Neutrophil (primary cell): ENCODE measurements around the gene SNRPA.
"Not testable (repeated sequence)": the region's sequence is repeated elsewhere in the genome, so short reads cannot be mapped to it uniquely, and the experiment has no call there.

Experiments
- H3K27ac ChIP-seq: fragments of 200-600 bp; sonication (generic); 2 replicates; pipeline ENCODE4 v1.5.1; 2016; ENCODE audit warnings: mild to moderate bottlenecking, moderate library complexity
- H3K27me3 ChIP-seq: fragments of 200-600 bp; sonication (generic); 2 replicates; pipeline ENCODE4 v1.6.0; 2016; ENCODE audit warnings: mild to moderate bottlenecking
- H3K36me3 ChIP-seq: fragments of 200-600 bp; sonication (generic); 2 replicates; pipeline ENCODE4 v1.5.1; 2017
- H3K4me1 ChIP-seq, 2 experiments: fragments of 200-600 bp in 1 of 2; sonication (generic) in 1 of 2; 1 replicate in 1 of 2; 2 replicates in 1 of 2; pipeline versions ENCODE4 v1.5.1 to v1.6.1; 2013 to 2016; ENCODE audit warnings: low read depth in 1 of 2, low read length in 1 of 2, mild to moderate bottlenecking in 1 of 2, moderate library complexity in 1 of 2; ENCODE audit not compliant: control insufficient read depth in 1 of 2, insufficient read depth in 1 of 2
- H3K4me3 ChIP-seq, 2 experiments: fragments of 200-600 bp in 1 of 2; sonication (generic) in 1 of 2; 1 replicate in 1 of 2; 2 replicates in 1 of 2; pipeline ENCODE4 v1.5.1; 2013 to 2016; ENCODE audit warnings: low read depth in 1 of 2, low read length in 1 of 2, mild to moderate bottlenecking in 1 of 2, moderate library complexity in 1 of 2
- H3K9me3 ChIP-seq: fragments of 200-600 bp; sonication (generic); 2 replicates; pipeline ENCODE4 v1.5.1; 2016
- TF ChIP-seq, protein P1 (sequence below): fragments of 200-600 bp; sonication (generic); IDR thresholded peaks from 2 replicates; pipeline ENCODE4 v1.5.1; 2016; ENCODE audit warnings: antibody characterized with exemption

SNRPA gene

DNA sequence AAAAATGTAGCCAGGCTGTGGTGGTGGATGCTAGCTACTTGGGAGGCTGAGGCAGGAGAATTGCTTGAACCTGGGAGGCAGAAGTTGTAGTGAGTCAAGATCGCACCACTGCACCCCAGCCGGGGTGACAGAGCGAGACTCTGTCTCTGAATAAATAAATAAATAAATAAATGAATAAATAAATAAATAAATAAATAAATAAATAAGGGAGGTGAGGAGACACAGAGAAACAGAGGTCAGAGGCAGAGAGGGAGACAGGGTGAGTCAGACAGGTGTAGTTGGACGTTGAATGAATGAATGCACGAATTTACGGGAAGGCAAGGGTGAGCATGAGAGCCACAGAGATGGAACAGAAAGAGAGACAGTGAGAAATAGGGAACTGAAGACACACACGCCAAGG, 30.1 kb downstream of the SNRPA start:
- Histone ChIP-seq H3K27me3 (no peaks in the 10 kb centered on the region), H3K4me1 (peaks cover 17 to 26% of the 10 kb centered on the region in 2 experiments), H3K27ac (no peak overlapping the region), H3K4me3 (no peak overlapping the region), H3K36me3 (peaks cover 44% of the 10 kb centered on the region), H3K9me3 (no peaks in the 10 kb centered on the region)
- TF ChIP-seq, protein P1, sequence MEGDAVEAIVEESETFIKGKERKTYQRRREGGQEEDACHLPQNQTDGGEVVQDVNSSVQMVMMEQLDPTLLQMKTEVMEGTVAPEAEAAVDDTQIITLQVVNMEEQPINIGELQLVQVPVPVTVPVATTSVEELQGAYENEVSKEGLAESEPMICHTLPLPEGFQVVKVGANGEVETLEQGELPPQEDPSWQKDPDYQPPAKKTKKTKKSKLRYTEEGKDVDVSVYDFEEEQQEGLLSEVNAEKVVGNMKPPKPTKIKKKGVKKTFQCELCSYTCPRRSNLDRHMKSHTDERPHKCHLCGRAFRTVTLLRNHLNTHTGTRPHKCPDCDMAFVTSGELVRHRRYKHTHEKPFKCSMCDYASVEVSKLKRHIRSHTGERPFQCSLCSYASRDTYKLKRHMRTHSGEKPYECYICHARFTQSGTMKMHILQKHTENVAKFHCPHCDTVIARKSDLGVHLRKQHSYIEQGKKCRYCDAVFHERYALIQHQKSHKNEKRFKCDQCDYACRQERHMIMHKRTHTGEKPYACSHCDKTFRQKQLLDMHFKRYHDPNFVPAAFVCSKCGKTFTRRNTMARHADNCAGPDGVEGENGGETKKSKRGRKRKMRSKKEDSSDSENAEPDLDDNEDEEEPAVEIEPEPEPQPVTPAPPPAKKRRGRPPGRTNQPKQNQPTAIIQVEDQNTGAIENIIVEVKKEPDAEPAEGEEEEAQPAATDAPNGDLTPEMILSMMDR = no peak

DNA sequence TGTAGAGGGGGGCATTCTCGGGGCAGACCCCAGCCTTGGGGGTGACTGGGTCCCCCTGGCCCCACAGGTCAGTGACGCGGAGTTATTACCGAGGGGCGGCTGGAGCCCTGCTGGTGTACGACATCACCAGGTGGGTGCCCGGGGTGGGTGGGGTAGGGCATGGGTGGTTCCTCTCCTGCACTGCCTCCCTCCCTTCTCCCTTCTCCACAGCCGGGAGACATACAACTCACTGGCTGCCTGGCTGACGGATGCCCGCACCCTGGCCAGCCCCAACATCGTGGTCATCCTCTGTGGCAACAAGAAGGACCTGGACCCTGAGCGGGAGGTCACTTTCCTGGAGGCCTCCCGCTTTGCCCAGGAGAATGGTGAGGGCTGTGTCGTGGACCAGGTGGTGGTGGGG, 32.7 kb downstream of the SNRPA start:
- Histone ChIP-seq H3K27me3 (no peaks in the 10 kb centered on the region), H3K36me3 (peaks cover 66% of the 10 kb centered on the region), H3K4me1 (peaks cover 5 to 6% of the 10 kb centered on the region in 2 experiments), H3K4me3 (no peak overlapping the region), H3K9me3 (no peaks in the 10 kb centered on the region), H3K27ac (no peak overlapping the region)
- TF ChIP-seq, protein P1 = no peak

DNA sequence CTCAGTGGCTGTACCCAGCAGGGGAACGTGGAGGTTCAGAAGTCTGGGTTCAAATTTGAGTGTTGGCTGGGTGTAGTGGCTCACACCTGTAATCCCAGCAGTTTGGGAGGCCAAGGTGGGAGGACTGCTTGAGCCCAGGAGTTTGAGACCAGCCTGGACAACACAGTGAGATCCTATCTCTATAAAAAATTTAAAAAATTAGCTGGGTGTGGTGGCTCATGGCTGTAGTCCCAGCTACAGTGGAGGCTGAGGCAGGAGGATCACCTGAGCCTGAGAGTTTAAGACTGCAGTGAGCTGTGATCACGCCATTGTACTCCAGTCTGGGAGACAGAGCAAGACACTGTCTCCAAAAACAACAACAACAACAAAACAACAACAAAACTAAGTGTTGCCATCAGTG, 33.1 kb downstream of the SNRPA start:
- H3K36me3 ChIP-seq = peaks cover 70% of the 10 kb centered on the region
- not testable (repeated sequence) for H3K4me3 ChIP-seq, H3K4me1 ChIP-seq, H3K27me3 ChIP-seq, H3K9me3 ChIP-seq, H3K27ac ChIP-seq

DNA sequence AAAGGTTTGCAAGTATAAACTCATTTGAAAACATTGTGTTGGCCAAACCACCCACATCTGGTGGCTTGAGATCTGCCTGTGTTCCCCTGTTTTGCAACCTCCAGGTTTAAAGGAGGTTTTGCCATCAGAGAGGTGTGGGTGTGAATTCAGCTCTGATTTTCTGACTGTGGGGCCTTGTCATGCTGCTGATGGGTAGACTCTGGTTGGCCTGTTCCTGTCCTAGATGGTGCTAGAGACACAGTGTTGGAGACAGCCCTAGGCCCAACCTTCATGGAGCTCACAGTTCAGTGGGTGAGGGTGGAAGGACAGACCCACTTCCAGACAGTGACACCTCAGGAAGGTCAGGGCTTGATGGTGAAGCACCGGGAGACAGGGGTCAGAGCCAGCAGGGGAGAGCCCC, 34.5 kb downstream of the SNRPA start:
- no peaks in the 10 kb centered on the region for H3K27me3 ChIP-seq
- H3K4me3 ChIP-seq = no peak overlapping the region
- H3K27ac ChIP-seq = no peak overlapping the region
- TF ChIP-seq, protein P1 = no peak
- no peaks in the 10 kb centered on the region for H3K4me1 ChIP-seq
- peaks cover 74% of the 10 kb centered on the region for H3K36me3 ChIP-seq
- no peaks in the 10 kb centered on the region for H3K9me3 ChIP-seq

DNA sequence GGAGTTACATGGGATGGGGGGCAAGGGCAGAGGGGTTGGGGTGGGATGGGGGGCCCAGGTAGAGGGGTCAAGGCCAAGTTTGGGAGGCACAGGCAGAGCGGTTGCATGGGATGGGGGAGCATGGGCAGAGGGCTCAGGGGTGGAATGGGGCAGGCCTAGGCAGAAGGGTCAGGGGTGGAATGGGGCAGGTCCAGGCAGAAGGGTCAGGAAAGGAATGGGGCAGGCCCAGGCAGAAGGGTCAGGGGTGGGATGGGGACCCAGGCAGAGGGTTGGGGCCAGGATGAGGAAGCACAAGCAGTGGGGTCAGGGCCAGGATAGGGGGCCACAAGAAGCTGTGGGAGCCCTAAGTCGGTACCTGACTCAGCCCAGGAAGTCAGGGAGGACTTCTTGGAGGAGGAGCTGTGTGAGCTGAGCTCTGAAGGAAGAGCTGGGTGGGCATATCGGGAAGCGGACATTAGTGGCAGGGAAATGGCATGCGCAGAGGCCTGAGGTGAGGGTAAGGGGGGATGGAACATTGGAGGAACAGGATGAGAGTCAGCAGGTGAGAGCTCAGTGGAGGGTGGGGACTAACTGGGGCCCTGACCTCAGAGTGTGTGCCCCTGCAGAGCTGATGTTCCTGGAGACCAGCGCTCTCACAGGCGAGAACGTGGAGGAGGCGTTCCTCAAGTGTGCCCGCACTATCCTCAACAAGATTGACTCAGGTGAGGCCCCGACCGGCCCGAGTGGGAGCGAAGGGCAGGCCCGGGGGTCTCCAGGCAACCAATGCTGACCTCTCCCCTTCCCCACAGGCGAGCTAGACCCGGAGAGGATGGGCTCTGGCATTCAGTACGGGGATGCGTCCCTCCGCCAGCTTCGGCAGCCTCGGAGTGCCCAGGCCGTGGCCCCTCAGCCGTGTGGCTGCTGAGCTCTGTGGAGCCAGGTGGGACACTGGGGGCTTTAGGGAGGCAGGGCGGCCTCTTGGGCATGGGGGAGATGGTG, 35.3 kb downstream of the SNRPA start:
- H3K27me3 ChIP-seq = no peaks in the 10 kb centered on the region
- TF ChIP-seq, protein P1 = no peak
- no peaks in the 10 kb centered on the region for H3K9me3 ChIP-seq
- H3K4me3 ChIP-seq = no peak overlapping the region
- peaks cover 79% of the 10 kb centered on the region for H3K36me3 ChIP-seq
- no peaks in the 10 kb centered on the region for H3K4me1 ChIP-seq
- no peak overlapping the region for H3K27ac ChIP-seq

DNA sequence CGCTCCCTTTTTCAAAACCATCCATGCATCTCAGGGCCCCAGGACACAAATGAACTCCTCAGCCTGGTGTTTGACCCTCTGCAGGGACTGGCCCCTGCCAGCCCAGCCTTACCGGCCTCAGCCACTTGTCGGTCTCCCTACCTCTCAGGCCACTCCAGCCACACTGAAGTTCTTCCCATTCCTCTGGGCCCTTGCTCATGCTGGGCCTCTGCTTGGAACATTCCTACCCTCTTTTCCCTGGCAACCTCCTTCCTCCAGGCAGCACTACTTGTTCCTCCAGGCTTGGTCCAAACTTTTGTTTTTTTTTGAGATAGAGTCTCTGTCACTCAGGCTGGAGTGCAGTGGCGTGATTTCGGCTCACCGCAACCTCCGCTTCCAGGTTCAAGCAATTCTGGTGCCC, 40.3 kb downstream of the SNRPA start:
- Histone ChIP-seq H3K4me3 (no peak overlapping the region), H3K27ac (no peak overlapping the region), H3K36me3 (peaks cover 68% of the 10 kb centered on the region), H3K9me3 (no peaks in the 10 kb centered on the region), H3K27me3 (no peaks in the 10 kb centered on the region), H3K4me1 (no peaks in the 10 kb centered on the region)
- TF ChIP-seq, protein P1 = no peak
